Measurements from ENCODE around the gene SDK2.

Gene SDK2

DNA sequence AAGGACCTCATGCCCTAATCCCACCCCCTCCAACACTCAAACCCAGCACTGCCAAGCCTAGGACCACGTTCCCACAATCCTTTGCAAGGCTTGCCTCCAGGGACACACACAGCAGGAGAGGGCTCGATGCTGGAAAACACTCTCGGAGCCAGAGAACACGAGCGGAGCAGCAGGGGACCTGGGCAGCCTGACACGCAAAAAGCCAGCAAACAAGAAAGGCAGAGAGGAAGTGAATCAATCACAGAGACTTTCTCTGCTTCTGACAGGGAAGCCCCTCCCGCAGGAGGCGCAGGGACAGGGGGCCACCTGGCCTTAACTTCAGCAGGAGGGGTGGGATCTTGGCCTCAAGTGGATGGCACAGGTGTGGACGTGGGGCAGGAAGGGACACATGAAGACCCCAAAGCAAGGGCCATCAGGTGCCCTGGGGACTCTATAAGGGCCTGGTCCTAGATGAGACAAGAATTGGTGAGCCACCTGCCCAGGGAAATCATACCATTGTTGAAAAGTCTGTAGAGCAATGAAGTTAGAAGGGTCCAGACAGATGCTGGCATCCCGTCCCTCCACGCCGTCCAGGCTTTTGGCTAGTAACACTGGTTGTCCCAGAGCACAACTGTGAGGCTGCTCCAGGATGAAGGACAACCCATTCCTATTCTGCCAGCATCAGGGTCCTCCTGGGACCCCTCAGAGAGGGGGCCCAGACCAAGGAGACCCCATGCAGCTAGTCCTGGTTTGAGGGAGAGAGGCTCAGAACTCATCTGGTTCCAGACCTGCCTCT, 2.2 kb downstream of the SDK2 start:
- TF ChIP-seq, protein P1, sequence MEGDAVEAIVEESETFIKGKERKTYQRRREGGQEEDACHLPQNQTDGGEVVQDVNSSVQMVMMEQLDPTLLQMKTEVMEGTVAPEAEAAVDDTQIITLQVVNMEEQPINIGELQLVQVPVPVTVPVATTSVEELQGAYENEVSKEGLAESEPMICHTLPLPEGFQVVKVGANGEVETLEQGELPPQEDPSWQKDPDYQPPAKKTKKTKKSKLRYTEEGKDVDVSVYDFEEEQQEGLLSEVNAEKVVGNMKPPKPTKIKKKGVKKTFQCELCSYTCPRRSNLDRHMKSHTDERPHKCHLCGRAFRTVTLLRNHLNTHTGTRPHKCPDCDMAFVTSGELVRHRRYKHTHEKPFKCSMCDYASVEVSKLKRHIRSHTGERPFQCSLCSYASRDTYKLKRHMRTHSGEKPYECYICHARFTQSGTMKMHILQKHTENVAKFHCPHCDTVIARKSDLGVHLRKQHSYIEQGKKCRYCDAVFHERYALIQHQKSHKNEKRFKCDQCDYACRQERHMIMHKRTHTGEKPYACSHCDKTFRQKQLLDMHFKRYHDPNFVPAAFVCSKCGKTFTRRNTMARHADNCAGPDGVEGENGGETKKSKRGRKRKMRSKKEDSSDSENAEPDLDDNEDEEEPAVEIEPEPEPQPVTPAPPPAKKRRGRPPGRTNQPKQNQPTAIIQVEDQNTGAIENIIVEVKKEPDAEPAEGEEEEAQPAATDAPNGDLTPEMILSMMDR (IDR thresholded peaks at IDR 0.05; ENCODE audit: insufficient read depth, missing control alignments): no peak
- no peak for DNase-seq (ENCODE audit: insufficient read length, low spot score)
- no peak for FAIRE-seq

- TF ChIP-seq, protein P1 (IDR thresholded peaks at IDR 0.05; ENCODE audit: insufficient read depth, missing control alignments): no peak
- DNase-seq (ENCODE audit: insufficient read length, low spot score) (no peak), FAIRE-seq (no peak)
Observed at GRCh38 chr17:73640691-73641090, 3.6 kb downstream of the SDK2 start.

- FAIRE-seq: peak; percentile 38
- DNase-seq (ENCODE audit: insufficient read length, low spot score): no peak
- TF ChIP-seq, protein P1 (IDR thresholded peaks at IDR 0.05; ENCODE audit: insufficient read depth, missing control alignments): no peak
Observed at GRCh38 chr17:73639932-73640331, 4.3 kb downstream of the SDK2 start.

DNA sequence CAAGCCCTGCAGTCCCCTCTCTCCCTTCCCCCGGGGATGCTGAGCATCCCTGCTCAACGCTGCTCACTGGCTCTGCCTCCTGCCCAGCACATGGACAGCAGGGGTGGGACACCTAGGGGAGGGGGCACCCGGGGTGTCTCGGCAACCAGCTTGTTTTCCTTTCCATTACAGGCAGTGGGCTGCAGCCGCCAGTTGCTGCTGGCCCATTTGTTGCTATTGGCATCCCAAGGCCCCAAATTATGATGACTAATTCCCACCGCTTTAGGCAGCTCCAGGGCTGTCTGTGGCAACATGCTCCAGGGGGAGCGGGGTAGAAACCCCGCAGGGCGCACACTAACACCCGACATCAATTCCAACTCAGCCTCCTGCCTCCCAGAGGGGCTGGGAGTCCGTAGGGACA, 4.9 kb downstream of the SDK2 start:
- TF ChIP-seq, protein P1 (IDR thresholded peaks at IDR 0.05; ENCODE audit: insufficient read depth, missing control alignments): no peak
- no peak for DNase-seq (ENCODE audit: insufficient read length, low spot score)
- FAIRE-seq: no peak

DNA sequence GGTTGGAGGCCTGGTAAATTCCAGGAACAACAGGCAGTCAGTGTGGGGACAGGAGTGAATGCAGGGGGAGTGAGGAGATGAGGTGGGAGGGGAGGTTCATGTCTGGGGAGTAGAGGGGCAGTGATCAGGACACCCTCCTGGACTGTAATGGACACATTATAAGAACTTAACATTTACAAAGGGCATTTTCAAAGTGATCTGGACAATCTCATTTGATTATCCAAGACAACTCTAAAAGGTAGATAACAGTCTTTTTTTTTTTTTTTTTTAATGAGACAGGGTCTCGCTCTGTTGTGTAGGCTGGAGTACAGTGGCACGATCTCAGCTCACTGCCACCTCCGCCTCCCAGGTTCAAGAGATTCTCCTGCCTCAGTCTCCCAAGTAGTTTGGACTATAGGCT, 5.7 kb downstream of the SDK2 start:
- FAIRE-seq (no peak), DNase-seq (ENCODE audit: insufficient read length, low spot score) (no peak)
- TF ChIP-seq, protein P1 (IDR thresholded peaks at IDR 0.05; ENCODE audit: insufficient read depth, missing control alignments): no peak

DNA sequence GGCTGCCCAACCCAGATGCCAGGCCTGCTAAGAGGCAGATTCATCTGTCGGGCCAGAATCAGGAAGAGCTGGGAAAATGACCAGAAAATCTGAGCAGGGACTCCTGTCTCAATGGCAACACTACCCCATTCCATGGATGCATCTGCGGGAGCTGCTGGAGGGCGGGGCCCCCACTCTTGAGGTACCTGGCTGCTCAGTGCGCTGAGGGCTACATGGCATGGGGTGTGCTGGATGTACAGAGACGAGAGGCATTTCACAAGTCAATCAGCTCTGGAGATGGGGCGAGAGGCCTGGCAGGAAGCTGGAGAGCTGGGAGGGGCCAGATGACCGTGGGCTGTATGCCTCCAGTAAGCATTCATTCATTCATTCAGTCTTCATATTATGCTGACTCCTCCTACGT, 6.4 kb downstream of the SDK2 start:
- TF ChIP-seq, protein P1 (IDR thresholded peaks at IDR 0.05; ENCODE audit: insufficient read depth, missing control alignments): no peak
- DNase-seq (ENCODE audit: insufficient read length, low spot score): no peak
- no peak for FAIRE-seq

DNA sequence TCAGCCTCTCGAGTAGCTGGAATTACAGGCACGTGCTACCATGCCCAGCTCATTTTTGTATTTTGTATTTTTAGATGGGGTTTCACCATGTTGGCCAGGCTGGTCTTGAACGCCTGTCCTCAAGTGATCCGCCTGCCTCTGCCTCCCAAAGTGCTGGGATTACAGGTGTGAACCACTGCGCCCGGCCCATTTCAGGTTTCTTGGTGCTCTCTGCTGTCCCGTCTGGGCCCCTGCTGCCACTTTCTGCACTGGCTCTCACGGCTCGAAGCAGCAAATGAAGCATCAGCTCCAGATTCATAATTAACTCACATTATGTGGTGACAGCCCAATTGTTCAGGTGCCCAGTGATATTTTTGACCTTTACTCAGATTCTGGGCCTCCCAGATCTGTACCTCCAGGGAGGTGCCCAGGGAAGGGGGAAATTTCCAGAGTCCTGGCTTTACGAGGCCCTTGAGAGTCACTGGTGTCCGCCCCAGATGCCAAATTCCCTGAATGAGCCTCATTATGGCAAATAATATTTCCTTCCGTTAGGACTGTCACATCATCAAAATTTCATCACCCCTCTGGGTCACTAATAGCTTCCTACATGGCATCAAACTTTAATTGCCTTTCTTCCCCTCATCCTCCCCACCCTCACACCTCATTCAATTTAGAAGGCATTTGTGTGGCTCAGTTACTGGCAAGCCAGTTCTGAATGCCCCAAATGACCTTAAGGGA, 9.0 kb downstream of the SDK2 start:
- FAIRE-seq (no peak), DNase-seq (ENCODE audit: insufficient read length, low spot score) (no peak)
- TF ChIP-seq, protein P1 (IDR thresholded peaks at IDR 0.05; ENCODE audit: insufficient read depth, missing control alignments): no peak
